Lower lobe of right lung (tissue), 2 donors: ENCODE measurements around the gene CDON. TPM values are rescaled to one million over a fixed set of nuclear protein-coding genes. Genes with fewer than 3 reads are reported as not detected.

Experiments
- ATAC-seq, 2 donors: fragments of 200-7000 bp; cut with Tn5 transposase; one replicate each; pipeline ENCODE4 v1.9.1; 2020 to 2022; ENCODE audit warnings: mild to moderate bottlenecking in 2 of 2, moderate library complexity in 2 of 2
- DNase-seq: peaks from one replicate; pipeline ENCODE4 v3.0.0-alpha.2; 2020
- H3K27ac ChIP-seq: fragments of 200-600 bp; one replicate; pipeline ENCODE4 v1.8.0; 2022
- H3K27me3 ChIP-seq: fragments of 200-600 bp; one replicate; pipeline ENCODE4 v1.8.0; 2022; ENCODE audit warnings: low read depth
- H3K36me3 ChIP-seq: fragments of 200-600 bp; one replicate; pipeline ENCODE4 v1.8.0; 2022; ENCODE audit warnings: mild to moderate bottlenecking
- H3K4me1 ChIP-seq: fragments of 200-600 bp; one replicate; pipeline ENCODE4 v1.8.0; 2022
- H3K4me3 ChIP-seq: fragments of 200-600 bp; one replicate; pipeline ENCODE4 v1.8.0; 2022; ENCODE audit warnings: mild to moderate bottlenecking
- H3K9me3 ChIP-seq: fragments of 200-600 bp; one replicate; pipeline ENCODE4 v1.8.0; 2022
- intact Hi-C: fragments of 100-400 bp; cut with DNase I; formaldehyde crosslinking; loops from one replicate; pipeline ENCODE4 v1.11.0; 2022
- total RNA-seq: library from RNA; stranded (reverse); fragmentation: NEBNext Ultra II Directional; extraction: Animal tissue kit (Norgen Biotek cat#: 25700); gene quantifications from one replicate; pipeline ENCODE4 v1.2.1, GENCODE V29; 2021
- TF ChIP-seq, protein P1 (sequence below): fragments of 200-600 bp; IDR thresholded peaks from one replicate; pipeline ENCODE4 v1.8.0; 2022; ENCODE audit warnings: antibody characterized with exemption, mild to moderate bottlenecking
- donor health status: DM: no; HTN: yes; CAD: no; lungs with severe emphysema.

The CDON gene
- total RNA-seq, 1 donor from 2014 or later: 18.5 TPM

DNA sequence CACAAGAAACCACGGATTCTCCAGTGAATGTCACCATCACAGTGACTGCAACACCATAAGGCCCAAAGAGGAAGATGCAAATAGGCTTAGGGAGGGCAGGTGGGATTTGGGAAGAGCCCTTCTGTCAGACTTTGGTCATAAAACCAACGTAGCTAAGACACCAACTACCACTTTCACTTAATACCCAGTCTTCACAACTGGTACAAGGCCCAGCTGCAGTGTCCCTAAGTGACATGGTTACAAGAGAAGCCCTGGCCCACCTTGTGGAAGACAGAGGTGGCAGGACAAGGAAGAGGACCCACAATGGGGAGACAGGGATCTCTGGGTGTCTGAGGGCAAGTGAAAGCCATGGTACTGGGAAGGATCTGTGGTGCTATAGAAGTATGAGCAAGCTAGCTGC, 106.8 kb downstream of the CDON start:
- Histone ChIP-seq H3K4me3 (no peak overlapping the region), H3K4me1 (no peaks in the 10 kb centered on the region), H3K27ac (no peak overlapping the region), H3K36me3 (peaks cover 9% of the 10 kb centered on the region), H3K27me3 (no peaks in the 10 kb centered on the region), H3K9me3 (no peaks in the 10 kb centered on the region)
- DNase-seq: no peak
- TF ChIP-seq, protein P1, sequence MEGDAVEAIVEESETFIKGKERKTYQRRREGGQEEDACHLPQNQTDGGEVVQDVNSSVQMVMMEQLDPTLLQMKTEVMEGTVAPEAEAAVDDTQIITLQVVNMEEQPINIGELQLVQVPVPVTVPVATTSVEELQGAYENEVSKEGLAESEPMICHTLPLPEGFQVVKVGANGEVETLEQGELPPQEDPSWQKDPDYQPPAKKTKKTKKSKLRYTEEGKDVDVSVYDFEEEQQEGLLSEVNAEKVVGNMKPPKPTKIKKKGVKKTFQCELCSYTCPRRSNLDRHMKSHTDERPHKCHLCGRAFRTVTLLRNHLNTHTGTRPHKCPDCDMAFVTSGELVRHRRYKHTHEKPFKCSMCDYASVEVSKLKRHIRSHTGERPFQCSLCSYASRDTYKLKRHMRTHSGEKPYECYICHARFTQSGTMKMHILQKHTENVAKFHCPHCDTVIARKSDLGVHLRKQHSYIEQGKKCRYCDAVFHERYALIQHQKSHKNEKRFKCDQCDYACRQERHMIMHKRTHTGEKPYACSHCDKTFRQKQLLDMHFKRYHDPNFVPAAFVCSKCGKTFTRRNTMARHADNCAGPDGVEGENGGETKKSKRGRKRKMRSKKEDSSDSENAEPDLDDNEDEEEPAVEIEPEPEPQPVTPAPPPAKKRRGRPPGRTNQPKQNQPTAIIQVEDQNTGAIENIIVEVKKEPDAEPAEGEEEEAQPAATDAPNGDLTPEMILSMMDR: no peak
- intact Hi-C loops: no loop called here
- ATAC-seq: no peak

- Histone ChIP-seq H3K9me3 (no peaks in the 10 kb centered on the region), H3K36me3 (peaks cover 8% of the 10 kb centered on the region), H3K27me3 (no peaks in the 10 kb centered on the region), H3K27ac (no peak overlapping the region), H3K4me1 (no peaks in the 10 kb centered on the region), H3K4me3 (no peak overlapping the region)
- intact Hi-C loops: no loop called here
- TF ChIP-seq, protein P1: no peak
- no peak for ATAC-seq
- no peak for DNase-seq
These were observed 107.6 kb downstream of the CDON start for GRCh38 chr11:125954945-125955640.

- intact Hi-C loops: no loop called here
- ATAC-seq (no peak), DNase-seq (no peak)
- no peaks in the 10 kb centered on the region for H3K9me3 ChIP-seq
- no peaks in the 10 kb centered on the region for H3K27me3 ChIP-seq
- no peak overlapping the region for H3K27ac ChIP-seq
- H3K4me1 ChIP-seq: no peaks in the 10 kb centered on the region
- H3K36me3 ChIP-seq: peaks cover under 1% of the 10 kb centered on the region
- TF ChIP-seq, protein P1: no peak
- H3K4me3 ChIP-seq: no peak overlapping the region
These were observed 108.3 kb downstream of the CDON start for GRCh38 chr11:125954123-125954944.

DNA sequence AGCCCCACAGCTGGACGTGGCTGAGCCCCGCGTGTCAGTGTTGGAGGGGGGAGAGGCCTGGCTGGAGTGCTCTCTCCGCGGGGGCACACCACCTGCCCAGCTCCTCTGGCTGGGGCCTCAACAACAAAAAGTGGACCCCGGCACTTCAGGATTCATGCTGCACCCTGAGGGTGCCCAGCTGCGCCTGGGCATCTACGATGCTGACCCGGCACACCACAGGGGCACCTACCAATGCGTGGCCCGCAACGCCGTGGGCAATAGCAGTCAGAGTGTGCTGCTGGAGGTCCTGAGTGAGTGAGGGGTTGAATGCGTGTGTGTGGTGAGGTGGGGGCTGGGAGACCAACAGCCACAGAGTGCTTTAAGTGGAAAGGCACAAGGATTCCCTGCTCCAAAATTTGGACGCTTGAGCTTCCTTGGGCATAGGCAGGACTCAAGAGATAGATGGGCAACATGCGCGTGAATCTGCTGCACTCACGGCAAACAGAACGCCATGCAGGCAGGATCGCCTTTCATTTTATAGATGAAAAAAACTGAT, 109.2 kb downstream of the CDON start:
- Histone ChIP-seq H3K27me3 (no peaks in the 10 kb centered on the region), H3K4me3 (no peak overlapping the region), H3K27ac (no peak overlapping the region), H3K4me1 (no peaks in the 10 kb centered on the region), H3K36me3 (no peaks in the 10 kb centered on the region), H3K9me3 (no peaks in the 10 kb centered on the region)
- DNase-seq (no peak), ATAC-seq (no peak)
- intact Hi-C loops: no loop called here
- TF ChIP-seq, protein P1: no peak

GRCh38 chr11:125952973-125953372, 109.7 kb downstream of the CDON start:
- peak; percentile 66 for DNase-seq
- TF ChIP-seq, protein P1: no peak
- ATAC-seq: peak; percentile 50 to 68
- H3K9me3 ChIP-seq: no peaks in the 10 kb centered on the region
- no peaks in the 10 kb centered on the region for H3K4me1 ChIP-seq
- H3K36me3 ChIP-seq: no peaks in the 10 kb centered on the region
- H3K27me3 ChIP-seq: no peaks in the 10 kb centered on the region
- H3K4me3 ChIP-seq: no peak overlapping the region
- no peak overlapping the region for H3K27ac ChIP-seq
- intact Hi-C loops: no loop called here
